Caco-2 (cell line): ENCODE results near the gene FOXO3. TPM values are rescaled to one million over a fixed set of nuclear protein-coding genes. Genes with fewer than 3 reads are reported as not detected.

Experiments used
- BruUV-seq: library from RNA; stranded (reverse); fragments of 400-500 nt; replicated peaks from 2 replicates; lab custom pipeline; 2021; lab: Mats Ljungman, UMichigan
- CTCF ChIA-PET: fragments of 300-600 bp; sonication (Branson Sonifier 250); formaldehyde crosslinking; loops from one replicate; lab custom pipeline; 2022; ENCODE audit warnings: antibody characterized with exemption; lab: Charles Lee
- POLR2A ChIA-PET: fragments of 300-600 bp; sonication (Branson Sonifier 250); formaldehyde crosslinking; loops from one replicate; lab custom pipeline; 2022; ENCODE audit warnings: antibody characterized with exemption; lab: Charles Lee
- DNase-seq, 2 experiments: peaks; one replicate each; pipeline versions ENCODE4 v3.0.0 to v3.0.0-alpha.2; 2020 to 2022
- H3K27me3 ChIP-seq: replicated peaks from 2 replicates; pipeline ENCODE4 v1.6.0; 2011; ENCODE audit warnings: low read length; ENCODE audit not compliant: control insufficient read depth, insufficient read depth
- H3K36me3 ChIP-seq: 2 replicates; pipeline ENCODE4 v1.5.1; 2011; ENCODE audit warnings: low read length; ENCODE audit not compliant: control insufficient read depth, insufficient read depth
- H3K4me1 ChIP-seq: fragments of 250-450 bp; sonication (Bioruptor Pico); 2 replicates; pipeline ENCODE4 v1.5.1; 2020; ENCODE audit warnings: mild to moderate bottlenecking
- H3K4me3 ChIP-seq: 2 replicates; pipeline ENCODE4 v1.5.1; 2011; ENCODE audit warnings: low read depth, mild to moderate bottlenecking, control low read depth, low read length
- H3K9me3 ChIP-seq: fragments of 250-450 bp; sonication (Bioruptor Pico); 2 replicates; pipeline ENCODE4 v1.5.1; 2020; ENCODE audit warnings: mild to moderate bottlenecking, moderate library complexity
- H3K27ac Mint-ChIP-seq: one replicate; pipeline ENCODE4 v1.8.0; 2022; ENCODE audit warnings: mixed read lengths; ENCODE audit not compliant: unreplicated experiment
- H3K27me3 Mint-ChIP-seq: one replicate; pipeline ENCODE4 v1.8.0; 2022; ENCODE audit warnings: mixed read lengths; ENCODE audit not compliant: insufficient read depth, unreplicated experiment
- H3K36me3 Mint-ChIP-seq: one replicate; pipeline ENCODE4 v1.8.0; 2022; ENCODE audit warnings: mild to moderate bottlenecking, mixed read lengths; ENCODE audit not compliant: insufficient read depth, unreplicated experiment
- H3K4me1 Mint-ChIP-seq: one replicate; pipeline ENCODE4 v1.8.0; 2022; ENCODE audit warnings: low read depth, mixed read lengths; ENCODE audit not compliant: unreplicated experiment
- H3K4me3 Mint-ChIP-seq: one replicate; pipeline ENCODE4 v1.8.0; 2022; ENCODE audit warnings: mild to moderate bottlenecking, moderate library complexity, mixed read lengths; ENCODE audit not compliant: unreplicated experiment
- H3K9me3 Mint-ChIP-seq: one replicate; pipeline ENCODE4 v1.8.0; 2022; ENCODE audit warnings: mixed read lengths; ENCODE audit not compliant: unreplicated experiment
- CTCF ChIP-seq, 2 experiments: fragments of 200-600 bp in 1 of 2; IDR thresholded peaks; 1 replicate in 1 of 2; 2 replicates in 1 of 2; pipeline versions ENCODE4 v1.5.1 to v1.8.0; 2011 to 2022; ENCODE audit warnings: antibody characterized with exemption in 1 of 2, control low read depth in 1 of 2, inconsistent platforms in 1 of 2, low read depth in 1 of 2, low read length in 1 of 2, mild to moderate bottlenecking in 1 of 2, moderate library complexity in 1 of 2; ENCODE audit not compliant: insufficient read depth in 1 of 2, severe bottlenecking in 1 of 2, unreplicated experiment in 1 of 2
- intact Hi-C: fragments of 100-400 bp; cut with micrococcal nuclease; formaldehyde crosslinking; loops from one replicate; pipeline ENCODE4 v1.10.0; 2022; ENCODE audit not compliant: unreplicated experiment
- total RNA-seq: library from RNA; stranded (reverse); gene quantifications from 2 replicates; pipeline ENCODE4 v1.2.3, GENCODE V29; 2022

The FOXO3 gene
- total RNA-seq, 1 experiment from 2014 or later, result 34.3 TPM

GRCh38 chr6:108592371-108593337 is 31.9 kb downstream of the FOXO3 start:
- BruUV-seq, result no TSS peak
- no peak for TF ChIP-seq CTCF (IDR thresholded peaks at IDR 0.05; ENCODE audit: insufficient read depth in 1 of 2, low read depth in 1 of 2, low read length in 1 of 2, severe bottlenecking in 1 of 2, unreplicated experiment in 1 of 2)

GRCh38 chr6:108594151-108594550 is 33.4 kb downstream of the FOXO3 start:
- H3K9me3 Mint-ChIP-seq, result no peaks in the 10 kb centered on the region
- POLR2A ChIA-PET, result no interaction called here
- H3K4me1 Mint-ChIP-seq, result peaks cover 16% of the 10 kb centered on the region
- H3K4me3 Mint-ChIP-seq, result no peak overlapping the region
- intact Hi-C loops, result no loop called here
- no peaks in the 10 kb centered on the region for H3K27me3 Mint-ChIP-seq
- DNase-seq, result no peak
- Histone ChIP-seq H3K36me3 (no peaks in the 10 kb centered on the region), H3K4me1 (no peaks in the 10 kb centered on the region), H3K27me3 (no peaks in the 10 kb centered on the region), H3K9me3 (no peaks in the 10 kb centered on the region), H3K4me3 (no peak overlapping the region)
- no TSS peak for BruUV-seq
- no peak overlapping the region for H3K27ac Mint-ChIP-seq
- TF ChIP-seq CTCF (IDR thresholded peaks at IDR 0.05; ENCODE audit: insufficient read depth in 1 of 2, low read depth in 1 of 2, low read length in 1 of 2, severe bottlenecking in 1 of 2, unreplicated experiment in 1 of 2), result no peak
- CTCF ChIA-PET, result interaction anchor here (0.5 kb wide), 1 partner anchor 34 kb away, joined by 3 read pairs; the partner anchor contains the start of gene FOXO3
- H3K36me3 Mint-ChIP-seq, result peaks cover 17% of the 10 kb centered on the region

More at GRCh38 chr6:108592371-108593337, 31.9 kb downstream of the FOXO3 start:
- no peaks in the 10 kb centered on the region for H3K9me3 Mint-ChIP-seq
- H3K9me3 ChIP-seq, result no peaks in the 10 kb centered on the region
- no peaks in the 10 kb centered on the region for H3K27me3 ChIP-seq
- H3K4me1 Mint-ChIP-seq, result peaks cover 31% of the 10 kb centered on the region
- intact Hi-C loops, result no loop called here
- H3K36me3 ChIP-seq, result no peaks in the 10 kb centered on the region
- no peak overlapping the region for H3K4me3 ChIP-seq
- CTCF ChIA-PET, result no interaction called here
- H3K27me3 Mint-ChIP-seq, result no peaks in the 10 kb centered on the region
- no peak overlapping the region for H3K27ac Mint-ChIP-seq
- no peak for DNase-seq
- H3K36me3 Mint-ChIP-seq, result peaks cover 17% of the 10 kb centered on the region
- no peaks in the 10 kb centered on the region; the same call in 1 of the 2 replicates for H3K4me1 ChIP-seq
- POLR2A ChIA-PET, result no interaction called here
- no peak overlapping the region for H3K4me3 Mint-ChIP-seq

- Histone ChIP-seq H3K36me3 (no peaks in the 10 kb centered on the region), H3K4me1 (no peaks in the 10 kb centered on the region), H3K27me3 (no peaks in the 10 kb centered on the region), H3K4me3 (no peak overlapping the region), H3K9me3 (no peaks in the 10 kb centered on the region)
- H3K27me3 Mint-ChIP-seq, result no peaks in the 10 kb centered on the region
- H3K4me1 Mint-ChIP-seq, result peaks cover 16% of the 10 kb centered on the region
- peaks cover 17% of the 10 kb centered on the region for H3K36me3 Mint-ChIP-seq
- intact Hi-C loops, result no loop called here
- no peak for DNase-seq
- H3K27ac Mint-ChIP-seq, result no peak overlapping the region
- TF ChIP-seq CTCF (IDR thresholded peaks at IDR 0.05; ENCODE audit: insufficient read depth in 1 of 2, low read depth in 1 of 2, low read length in 1 of 2, severe bottlenecking in 1 of 2, unreplicated experiment in 1 of 2), result no peak
- ChIA-PET POLR2A (no interaction called here), CTCF (no interaction called here)
- no TSS peak for BruUV-seq
- H3K4me3 Mint-ChIP-seq, result no peak overlapping the region
- no peaks in the 10 kb centered on the region for H3K9me3 Mint-ChIP-seq
Measured at GRCh38 chr6:108594640-108595039, 33.9 kb downstream of the FOXO3 start.
